ENCODE data around the gene HTATSF1.

DNA sequence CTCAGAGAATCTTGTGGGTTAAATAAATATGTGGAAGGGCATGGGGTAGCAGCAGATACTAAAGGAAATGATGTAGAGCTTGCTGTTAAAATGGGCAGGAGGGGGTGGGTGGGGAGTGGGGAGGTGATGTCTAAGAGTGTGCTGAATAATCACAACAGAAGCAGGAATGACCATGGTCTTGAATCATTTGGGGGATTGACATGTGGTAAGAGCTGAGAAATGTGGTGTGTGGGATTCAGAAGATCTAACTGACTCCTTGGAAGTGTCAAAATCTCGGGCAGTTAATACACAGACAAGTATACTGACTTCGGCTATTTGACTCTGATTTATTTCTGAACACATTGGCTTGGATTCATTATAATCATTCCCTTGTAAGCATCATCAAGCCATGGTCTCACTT lies 41.4 kb downstream of the HTATSF1 start:
- TF ChIP-seq POLR2AphosphoS5 (IDR thresholded peaks at IDR 0.05; ENCODE audit: low read depth, low read length) (no peak), TAF1 (IDR thresholded peaks at IDR 0.05; ENCODE audit: low read depth, low read length) (no peak)

Data from GM12891 (cell line).